B cell (primary cell): Measurements from ENCODE around the gene BANP. TPM values are rescaled to one million over a fixed set of nuclear protein-coding genes. Genes with fewer than 3 reads are reported as not detected.
A peak's percentile ranks its signal among the peaks of the same experiment; 100 is the strongest.
"Not testable (repeated sequence)": the region's sequence is repeated elsewhere in the genome, so short reads cannot be mapped to it uniquely, and the experiment has no call there.

ENCODE experiments used
- ATAC-seq: fragments of 200-7000 bp; cut with Tn5 transposase; one replicate; pipeline ENCODE4 v1.10.0; 2021; ENCODE audit warnings: low read depth, mild to moderate bottlenecking, moderate number of reproducible peaks, moderate library complexity
- CTCF ChIA-PET: fragments of 350-600 bp; sonication (Branson Sonifier 250); formaldehyde crosslinking; loops from one replicate; lab custom pipeline; 2021; ENCODE audit warnings: antibody characterized with exemption, inconsistent platforms; lab: Charles Lee
- POLR2A ChIA-PET: fragments of 350-600 bp; sonication (Branson Sonifier 250); formaldehyde crosslinking; loops from one replicate; lab custom pipeline; 2021; ENCODE audit warnings: antibody characterized with exemption; lab: Charles Lee
- DNase-seq: peaks from one replicate; pipeline ENCODE4 v3.0.0; 2013
- H2AFZ ChIP-seq: 2 replicates; pipeline ENCODE4 v1.6.1; 2012; ENCODE audit warnings: mild to moderate bottlenecking, low read depth, low read length; ENCODE audit not compliant: insufficient read depth, poor library complexity, severe bottlenecking
- H3K27ac ChIP-seq, 2 donors: 1 replicate in 1 of 2; 2 replicates in 1 of 2; pipeline ENCODE4 v1.5.1; 2012 to 2013; ENCODE audit warnings: low read length in 2 of 2, mild to moderate bottlenecking in 2 of 2, moderate library complexity in 1 of 2
- H3K27me3 ChIP-seq, 4 experiments: fragments of 200-600 bp in 1 of 4; sonication (generic) in 1 of 4; replicated peaks in 1 of 4; 1 replicate in 2 of 4; 2 replicates in 2 of 4; pipeline versions ENCODE4 v1.6.1 to v1.7.0; 2013 to 2016; ENCODE audit warnings: low read length in 3 of 4, mild to moderate bottlenecking in 2 of 4, mixed read lengths in 1 of 4, moderate library complexity in 1 of 4; ENCODE audit not compliant: insufficient read depth in 4 of 4, control insufficient read depth in 3 of 4; ENCODE audit errors: control extremely low read depth in 1 of 4
- H3K36me3 ChIP-seq, 2 experiments: replicated peaks in 1 of 2; 1 replicate in 1 of 2; 2 replicates in 1 of 2; pipeline versions ENCODE4 v1.6.1 to v1.7.1; 2013; ENCODE audit warnings: low read length in 1 of 2; ENCODE audit not compliant: insufficient read depth in 2 of 2, control insufficient read depth in 1 of 2; ENCODE audit errors: control extremely low read depth in 1 of 2, extremely low read depth in 1 of 2
- H3K4me1 ChIP-seq, 2 donors: fragments of 200-600 bp in 1 of 2; sonication (generic) in 1 of 2; 1 replicate in 1 of 2; 2 replicates in 1 of 2; pipeline versions ENCODE4 v1.5.1 to v1.6.1; 2013 to 2017; ENCODE audit warnings: low read length in 2 of 2; ENCODE audit not compliant: control insufficient read depth in 2 of 2, insufficient read depth in 2 of 2
- H3K4me2 ChIP-seq: replicated peaks from 2 replicates; pipeline ENCODE3; 2012; ENCODE audit warnings: mild to moderate bottlenecking, low read depth, low read length; ENCODE audit not compliant: poor library complexity, severe bottlenecking
- H3K4me3 ChIP-seq, 5 experiments: fragments of 200-600 bp in 1 of 5; sonication (generic) in 1 of 5; 1 replicate in 3 of 5; 2 replicates in 2 of 5; pipeline versions ENCODE4 v1.5.1 to v1.7.0; 2011 to 2016; ENCODE audit warnings: low read length in 4 of 5, mild to moderate bottlenecking in 4 of 5, low read depth in 2 of 5, control low read depth in 1 of 5, moderate library complexity in 1 of 5; ENCODE audit not compliant: insufficient read depth in 1 of 5; ENCODE audit errors: control extremely low read depth in 1 of 5, extremely low read depth in 1 of 5
- H3K79me2 ChIP-seq: fragments of 200-600 bp; sonication (generic); one replicate; pipeline ENCODE4 v1.6.0; 2016; ENCODE audit warnings: low read length; ENCODE audit not compliant: control insufficient read depth, insufficient read depth
- H3K9ac ChIP-seq: fragments of 200-600 bp; sonication (generic); 2 replicates; pipeline ENCODE4 v1.6.1; 2017; ENCODE audit warnings: mild to moderate bottlenecking, low read length, moderate library complexity
- H3K9me3 ChIP-seq, 3 donors: one replicate each; pipeline versions ENCODE4 v1.6.1 to v1.7.1; 2013; ENCODE audit warnings: low read length in 2 of 3; ENCODE audit not compliant: control insufficient read depth in 2 of 3, insufficient read depth in 1 of 3; ENCODE audit errors: control extremely low read depth in 1 of 3
- H4K20me1 ChIP-seq: 2 replicates; pipeline ENCODE4 v1.6.0; 2012; ENCODE audit warnings: mild to moderate bottlenecking, low read length; ENCODE audit not compliant: insufficient read depth, control insufficient read depth, poor library complexity, severe bottlenecking
- H3K27ac Mint-ChIP-seq: one replicate; pipeline ENCODE4 v1.8.0; 2021; ENCODE audit warnings: mixed read lengths
- H3K27me3 Mint-ChIP-seq: one replicate; pipeline ENCODE4 v1.8.0; 2021; ENCODE audit warnings: mixed read lengths
- H3K4me1 Mint-ChIP-seq: one replicate; pipeline ENCODE4 v1.8.0; 2021; ENCODE audit warnings: mixed read lengths
- H3K4me3 Mint-ChIP-seq: one replicate; pipeline ENCODE4 v1.8.0; 2021; ENCODE audit warnings: mixed read lengths
- H3K9me3 Mint-ChIP-seq: one replicate; pipeline ENCODE4 v1.8.0; 2022; ENCODE audit warnings: mixed read lengths; ENCODE audit not compliant: insufficient read depth
- WGBS: methylation state at CpG from one replicate; pipeline ENCODE4 v1.1.5; 2013; ENCODE audit warnings: missing lambda C conversion rate; ENCODE audit not compliant: insufficient coverage; 5-methylcytosine and 5-hydroxymethylcytosine counted together
- intact Hi-C: fragments of 100-400 bp; cut with micrococcal nuclease; formaldehyde crosslinking; loops from one replicate; pipeline ENCODE4 v1.10.0; 2022
- polyA plus RNA-seq: library from polyadenylated mRNA; depleted of rRNA; stranded (reverse); fragments of >200 nt; gene quantifications from 2 replicates; pipeline ENCODE4 v1.2.3, GENCODE V29; 2012
- total RNA-seq, 2 donors: library from RNA; stranded (reverse); fragments of 120-200 nt in 1 of 2; gene quantifications; 1 replicate in 1 of 2; 2 replicates in 1 of 2; pipeline versions ENCODE4 v1.2.3 to v1.2.4, GENCODE V29; 2013 to 2022

Gene BANP
- total and polyA plus RNA-seq, 2 donors (not counting 1 experiment from before 2014, with no cell fraction given), result 44.4 to 181 TPM

GRCh38 chr16:88041506-88041905, 90.3 kb downstream of the BANP start:
- Mint-ChIP-seq H3K4me3 (peak overlapping the region; percentile 72), H3K27ac (peak overlapping the region; percentile 90), H3K4me1 (peaks cover 51% of the 10 kb centered on the region)
- CTCF ChIA-PET, H3K9me3 Mint-ChIP-seq, H3K27me3 Mint-ChIP-seq, H3K27me3 ChIP-seq, ATAC-seq, intact Hi-C loops, H3K79me2 ChIP-seq, H3K9me3 ChIP-seq, DNase-seq, H3K4me3 ChIP-seq, H4K20me1 ChIP-seq, H3K27ac ChIP-seq, POLR2A ChIA-PET, H3K36me3 ChIP-seq, H2AFZ ChIP-seq, H3K9ac ChIP-seq: not testable (repeated sequence)
- WGBS, result 97% methylated on average over 9 of the region's 11 CpGs
- peak overlapping the region; percentile 49 for H3K4me2 ChIP-seq
- peaks cover 38 to 53% of the 10 kb centered on the region in 2 donors for H3K4me1 ChIP-seq

- H3K27ac ChIP-seq, result peak overlapping the region in 1 of 2 donors; percentile 36
- Mint-ChIP-seq H3K4me3 (peak overlapping the region; percentile 72), H3K4me1 (peaks cover 56% of the 10 kb centered on the region), H3K27ac (peak overlapping the region; percentile 90)
- H3K79me2 ChIP-seq, H3K9me3 Mint-ChIP-seq, CTCF ChIA-PET, H2AFZ ChIP-seq, intact Hi-C loops, H3K27me3 ChIP-seq, H3K27me3 Mint-ChIP-seq, H3K36me3 ChIP-seq, H3K4me3 ChIP-seq, POLR2A ChIA-PET, H3K9me3 ChIP-seq, H4K20me1 ChIP-seq: not testable (repeated sequence)
- H3K4me2 ChIP-seq, result peak overlapping the region; percentile 49
- DNase-seq (peak; percentile 62), ATAC-seq (peak; percentile 19)
- peaks cover 44 to 59% of the 10 kb centered on the region in 2 donors for H3K4me1 ChIP-seq
- peak overlapping the region; percentile 26 for H3K9ac ChIP-seq
- 59% methylated on average over 14 of the region's 18 CpGs for WGBS
Observed at GRCh38 chr16:88041986-88042562, 90.8 kb downstream of the BANP start.

GRCh38 chr16:88043208-88043910, 92.1 kb downstream of the BANP start:
- H3K27me3 ChIP-seq, H4K20me1 ChIP-seq, H3K27me3 Mint-ChIP-seq, H3K79me2 ChIP-seq, DNase-seq, ATAC-seq, H3K36me3 ChIP-seq, H3K9ac ChIP-seq, H3K9me3 Mint-ChIP-seq, CTCF ChIA-PET, intact Hi-C loops, H3K4me3 ChIP-seq, H2AFZ ChIP-seq, H3K4me2 ChIP-seq: not testable (repeated sequence)
- H3K27ac Mint-ChIP-seq, result peak overlapping the region; percentile 91
- peaks cover 0 to 10% (median 0%) of the 10 kb centered on the region in 3 donors for H3K9me3 ChIP-seq
- peak overlapping the region; percentile 71 for H3K4me3 Mint-ChIP-seq
- H3K4me1 ChIP-seq, result peaks cover 57 to 71% of the 10 kb centered on the region in 2 donors
- H3K27ac ChIP-seq, result peak overlapping the region in 1 of 2 donors; percentile 24
- peaks cover 69% of the 10 kb centered on the region for H3K4me1 Mint-ChIP-seq
- WGBS, result 100% methylated on average over 3 of the region's 8 CpGs
- POLR2A ChIA-PET, result interaction anchor here (0.6 kb wide), 1 partner anchor 1306 kb away, joined by 4 read pairs; no protein-coding TSS in a partner anchor
